Measurements from ENCODE around the gene S1PR4.

The S1PR4 gene, protein sequence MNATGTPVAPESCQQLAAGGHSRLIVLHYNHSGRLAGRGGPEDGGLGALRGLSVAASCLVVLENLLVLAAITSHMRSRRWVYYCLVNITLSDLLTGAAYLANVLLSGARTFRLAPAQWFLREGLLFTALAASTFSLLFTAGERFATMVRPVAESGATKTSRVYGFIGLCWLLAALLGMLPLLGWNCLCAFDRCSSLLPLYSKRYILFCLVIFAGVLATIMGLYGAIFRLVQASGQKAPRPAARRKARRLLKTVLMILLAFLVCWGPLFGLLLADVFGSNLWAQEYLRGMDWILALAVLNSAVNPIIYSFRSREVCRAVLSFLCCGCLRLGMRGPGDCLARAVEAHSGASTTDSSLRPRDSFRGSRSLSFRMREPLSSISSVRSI

DNA sequence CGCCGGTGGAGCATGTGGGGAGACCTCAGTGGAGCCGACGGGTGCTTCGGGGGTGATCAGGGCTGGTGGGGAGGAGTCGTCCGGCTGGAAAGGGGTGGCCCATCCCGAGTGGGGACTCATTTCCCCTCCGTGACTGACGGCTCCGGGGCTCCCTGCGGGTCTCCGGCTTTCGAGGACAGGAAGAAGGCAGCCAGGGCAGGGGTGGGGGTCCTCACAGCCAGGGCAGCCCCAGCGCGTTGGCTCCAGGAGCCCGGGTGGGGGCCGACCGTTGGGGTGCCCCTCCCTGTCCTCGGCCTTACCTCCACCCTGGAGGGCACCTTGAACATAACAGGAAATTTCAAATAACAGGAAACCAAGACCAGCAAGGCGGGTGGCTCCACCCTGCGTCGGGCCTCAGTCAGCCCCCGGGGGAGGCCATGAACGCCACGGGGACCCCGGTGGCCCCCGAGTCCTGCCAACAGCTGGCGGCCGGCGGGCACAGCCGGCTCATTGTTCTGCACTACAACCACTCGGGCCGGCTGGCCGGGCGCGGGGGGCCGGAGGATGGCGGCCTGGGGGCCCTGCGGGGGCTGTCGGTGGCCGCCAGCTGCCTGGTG lies at the start of gene S1PR4:
Gene S1PR4, plus strand, starts transcription at position 393 of the 596 bp plus-strand sequence. Its CDS starts 24 bp downstream, at position 417.
- in situ Hi-C loops (cut with HindIII; ENCODE audit: low sequenced_read_pairs), result no loop called here

DNA sequence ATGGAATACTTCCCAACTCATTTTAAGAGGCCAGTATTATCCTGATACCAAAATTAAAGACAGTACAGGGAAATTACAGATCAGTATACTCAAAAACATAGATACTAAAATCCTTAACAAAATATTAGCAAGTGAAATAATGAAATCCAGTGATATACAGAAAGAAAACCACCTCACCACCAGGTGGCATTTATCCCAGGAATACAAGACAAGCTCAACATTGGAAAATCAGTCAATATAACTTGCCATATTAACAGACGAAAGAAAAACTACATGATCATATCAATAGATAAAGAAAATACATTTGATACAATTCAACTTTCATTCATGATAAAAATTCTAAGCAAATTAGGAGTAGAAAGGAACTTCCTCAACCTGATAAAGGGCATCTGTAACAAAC lies 49.5 kb upstream of the S1PR4 start:
- in situ Hi-C loops (cut with HindIII; ENCODE audit: low sequenced_read_pairs), result no loop called here

DNA sequence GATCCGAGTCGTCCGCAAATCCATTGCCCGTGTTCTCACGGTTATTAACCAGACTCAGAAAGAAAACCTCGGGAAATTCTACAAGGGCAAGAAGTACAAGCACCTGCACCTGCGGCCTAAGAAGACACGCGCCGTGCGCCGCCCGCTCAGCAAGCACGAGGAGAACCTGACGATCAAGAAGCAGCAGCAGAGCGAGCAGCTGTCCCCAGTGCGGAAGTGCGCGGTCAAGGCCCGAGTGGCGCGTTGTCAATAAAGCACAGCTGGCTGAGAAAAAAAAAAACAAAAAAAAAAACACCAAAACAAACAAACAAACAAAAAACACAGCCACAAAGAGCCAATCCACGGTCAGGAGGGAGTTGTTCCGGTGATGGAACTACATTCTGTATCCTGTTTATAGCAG lies 47.4 kb upstream of the S1PR4 start:
- in situ Hi-C loops (cut with HindIII; ENCODE audit: low sequenced_read_pairs), result no loop called here

DNA sequence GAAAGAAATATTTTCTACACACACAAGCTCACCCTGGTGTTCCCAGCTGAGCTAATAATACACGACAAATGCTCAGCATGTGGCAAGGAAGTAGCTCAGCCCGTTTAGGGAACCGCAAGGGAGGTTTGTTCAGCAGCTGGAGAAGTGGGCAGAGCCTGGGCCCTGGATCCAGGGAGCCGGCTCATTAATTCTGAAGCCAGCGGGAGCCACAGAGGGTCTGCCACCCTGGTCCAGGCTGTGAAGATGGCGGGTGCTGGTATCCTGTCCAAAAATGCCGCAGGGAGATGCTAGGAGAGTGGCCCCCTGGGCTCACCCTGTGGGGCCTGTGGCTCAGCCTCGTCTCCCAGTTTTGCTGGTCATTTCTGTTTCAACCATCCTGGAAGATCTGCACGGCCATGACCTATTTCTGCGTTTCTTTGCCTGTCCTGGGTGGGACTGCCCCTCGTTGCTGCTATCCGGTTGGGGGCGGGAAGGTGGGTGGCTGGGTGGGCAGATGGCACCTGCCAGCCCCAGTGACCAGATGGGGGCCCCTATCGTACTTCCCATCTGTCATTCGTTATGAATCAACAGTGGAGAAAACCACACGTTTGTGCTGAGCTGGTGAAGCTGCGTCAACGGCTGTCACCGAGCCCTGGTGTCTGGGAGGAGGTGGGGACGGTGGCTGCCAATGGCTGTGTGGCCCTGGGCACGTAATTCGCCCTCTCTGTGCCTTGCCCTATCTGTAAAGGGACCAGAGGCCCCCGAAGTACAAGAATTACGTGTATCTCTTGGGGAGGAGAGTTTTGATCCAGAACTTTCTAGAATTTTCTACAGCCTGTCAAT lies 45.4 kb upstream of the S1PR4 start:
- in situ Hi-C loops (cut with HindIII; ENCODE audit: low sequenced_read_pairs), result no loop called here

DNA sequence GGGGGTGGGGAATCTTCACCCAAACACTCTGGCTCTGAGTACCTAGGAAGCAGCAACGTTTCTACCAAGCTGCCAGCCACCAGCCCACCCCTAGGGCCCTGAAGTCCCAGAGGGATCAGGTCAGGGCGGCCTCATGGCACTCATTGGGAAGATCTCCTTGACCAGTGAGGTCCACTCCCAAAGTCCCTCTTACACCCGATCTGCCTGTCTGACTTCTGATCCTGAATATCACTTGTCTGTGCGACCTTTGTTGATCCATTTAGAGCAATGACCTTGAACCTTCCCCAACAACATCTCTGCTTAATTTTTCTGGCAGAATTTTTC lies 44.8 kb upstream of the S1PR4 start:
- in situ Hi-C loops (cut with HindIII; ENCODE audit: low sequenced_read_pairs), result no loop called here

DNA sequence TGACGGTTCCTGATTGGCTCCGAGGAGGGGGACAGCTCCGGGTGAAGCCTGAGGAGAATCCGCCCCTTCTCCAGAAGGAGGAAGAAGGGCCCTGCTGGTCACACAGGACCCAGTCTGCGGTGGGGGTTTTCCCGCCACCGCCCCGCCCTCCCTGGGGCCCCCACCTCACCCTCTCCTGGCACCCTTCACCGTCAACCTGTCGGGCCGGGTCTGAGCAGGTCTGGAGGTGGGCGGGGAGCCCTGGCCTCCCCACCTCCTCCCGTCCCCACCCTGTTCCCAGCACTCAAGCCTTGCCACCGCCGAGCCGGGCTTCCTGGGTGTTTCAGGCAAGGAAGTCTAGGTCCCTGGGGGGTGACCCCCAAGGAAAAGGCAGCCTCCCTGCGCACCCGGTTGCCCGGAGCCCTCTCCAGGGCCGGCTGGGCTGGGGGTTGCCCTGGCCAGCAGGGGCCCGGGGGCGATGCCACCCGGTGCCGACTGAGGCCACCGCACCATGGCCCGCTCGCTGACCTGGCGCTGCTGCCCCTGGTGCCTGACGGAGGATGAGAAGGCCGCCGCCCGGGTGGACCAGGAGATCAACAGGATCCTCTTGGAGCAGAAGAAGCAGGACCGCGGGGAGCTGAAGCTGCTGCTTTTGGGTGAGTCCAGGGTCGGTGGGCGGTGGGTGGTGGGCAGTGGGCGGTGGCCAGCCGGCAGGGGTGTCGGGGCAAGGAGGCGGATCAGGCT lies 42.4 kb upstream of the S1PR4 start, which contains the start of gene GNA15:
Gene GNA15, plus strand, starts transcription at position 73 of the 723 bp plus-strand sequence. Its CDS starts 418 bp downstream, at position 491.
- in situ Hi-C loops (cut with HindIII; ENCODE audit: low sequenced_read_pairs), result no loop called here

DNA sequence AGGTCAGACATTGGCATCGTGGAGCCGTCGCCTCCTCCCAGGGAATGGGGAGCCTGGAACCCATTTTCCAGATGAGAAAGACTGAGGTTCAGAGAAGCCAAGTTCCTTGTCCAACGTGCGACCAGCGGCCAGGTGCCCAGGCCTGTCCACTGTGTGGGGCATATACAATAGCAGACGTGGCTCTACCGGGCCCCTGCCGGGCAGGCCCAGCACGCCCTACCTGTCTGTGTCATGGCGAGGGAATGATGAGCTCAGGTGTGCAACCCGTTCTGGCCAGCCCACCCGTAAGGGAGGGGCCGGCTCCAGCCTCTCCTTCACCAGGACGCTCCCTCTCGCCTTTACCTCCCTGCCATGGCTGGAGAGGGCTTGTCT lies 41.9 kb upstream of the S1PR4 start:
- in situ Hi-C loops (cut with HindIII; ENCODE audit: low sequenced_read_pairs), result no loop called here

DNA sequence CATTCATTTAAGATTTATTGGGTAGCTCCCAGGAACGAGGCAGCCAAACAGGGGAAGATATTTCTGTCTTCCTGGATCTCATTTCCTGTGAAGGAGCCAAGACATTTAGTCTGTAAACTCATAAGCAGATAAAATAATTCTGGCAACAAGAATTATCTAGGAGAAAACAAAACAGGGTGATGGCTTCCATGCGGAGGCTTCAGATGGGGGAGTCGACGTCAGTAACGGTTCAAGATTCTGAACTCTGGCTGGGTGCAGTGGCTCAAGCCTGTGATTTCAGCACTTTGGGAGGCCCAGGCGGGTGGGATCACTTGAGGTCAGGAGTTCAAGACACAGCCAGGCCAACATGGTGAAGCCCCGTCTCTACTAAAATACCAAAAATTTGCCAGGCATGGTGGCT lies 41.5 kb upstream of the S1PR4 start:
- in situ Hi-C loops (cut with HindIII; ENCODE audit: low sequenced_read_pairs), result no loop called here

DNA sequence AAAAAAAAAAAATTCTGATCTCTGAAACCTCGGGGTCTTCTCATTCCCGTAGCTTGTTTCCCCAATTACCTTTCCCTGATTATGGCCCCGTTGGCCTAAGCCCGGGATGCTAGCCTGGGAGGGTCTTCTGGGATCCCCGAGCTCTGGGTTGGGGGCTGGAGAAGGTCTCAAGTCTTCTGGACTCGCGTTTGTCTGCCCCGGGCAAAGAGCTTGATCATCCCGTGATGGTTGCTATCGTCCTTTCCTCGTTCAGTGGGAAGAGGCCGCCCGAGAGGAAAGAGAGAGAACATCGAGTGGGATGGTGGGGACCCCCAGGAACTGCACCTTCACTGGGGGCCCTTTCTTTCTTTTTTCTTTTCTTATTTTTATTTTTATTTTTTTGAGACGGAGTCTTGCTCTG lies 40.3 kb upstream of the S1PR4 start:
- in situ Hi-C loops (cut with HindIII; ENCODE audit: low sequenced_read_pairs), result no loop called here

DNA sequence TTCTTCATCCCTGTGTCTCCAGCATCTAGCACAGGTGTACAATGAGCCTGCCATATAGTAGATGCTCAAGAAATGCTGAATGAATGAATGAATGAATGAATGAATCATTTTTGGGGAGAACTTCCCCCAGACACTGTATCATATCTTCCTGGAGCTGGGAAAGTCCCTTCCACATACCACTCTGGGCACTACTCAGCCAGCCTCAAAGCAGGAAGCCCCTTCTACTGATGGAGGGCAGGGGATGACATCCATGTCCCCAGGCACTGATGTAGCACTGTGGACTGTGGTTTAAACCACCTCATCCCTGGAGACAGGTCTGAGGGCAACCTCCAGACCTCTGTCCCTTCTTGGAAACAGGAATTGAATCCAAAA lies 37.9 kb upstream of the S1PR4 start:
- in situ Hi-C loops (cut with HindIII; ENCODE audit: low sequenced_read_pairs), result no loop called here

DNA sequence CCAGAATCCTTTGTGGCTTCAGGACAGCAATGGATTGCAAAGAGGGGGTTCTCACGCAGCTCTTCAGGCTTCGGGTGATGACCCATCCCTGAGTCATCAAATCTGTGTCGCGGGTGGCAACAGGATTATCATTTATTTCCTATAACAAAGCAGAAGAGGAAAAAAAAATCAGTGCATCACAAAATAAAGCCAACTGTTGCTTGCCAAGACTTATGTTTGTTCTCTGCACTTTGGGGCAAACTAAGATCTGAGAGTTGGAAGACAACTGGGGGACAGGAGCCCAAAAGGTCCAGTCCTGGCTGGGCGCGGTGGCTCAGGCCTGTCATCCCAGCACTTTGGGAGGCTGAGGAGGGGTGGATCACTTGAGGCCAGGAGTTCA lies 36.3 kb upstream of the S1PR4 start:
- in situ Hi-C loops (cut with HindIII; ENCODE audit: low sequenced_read_pairs), result no loop called here

DNA sequence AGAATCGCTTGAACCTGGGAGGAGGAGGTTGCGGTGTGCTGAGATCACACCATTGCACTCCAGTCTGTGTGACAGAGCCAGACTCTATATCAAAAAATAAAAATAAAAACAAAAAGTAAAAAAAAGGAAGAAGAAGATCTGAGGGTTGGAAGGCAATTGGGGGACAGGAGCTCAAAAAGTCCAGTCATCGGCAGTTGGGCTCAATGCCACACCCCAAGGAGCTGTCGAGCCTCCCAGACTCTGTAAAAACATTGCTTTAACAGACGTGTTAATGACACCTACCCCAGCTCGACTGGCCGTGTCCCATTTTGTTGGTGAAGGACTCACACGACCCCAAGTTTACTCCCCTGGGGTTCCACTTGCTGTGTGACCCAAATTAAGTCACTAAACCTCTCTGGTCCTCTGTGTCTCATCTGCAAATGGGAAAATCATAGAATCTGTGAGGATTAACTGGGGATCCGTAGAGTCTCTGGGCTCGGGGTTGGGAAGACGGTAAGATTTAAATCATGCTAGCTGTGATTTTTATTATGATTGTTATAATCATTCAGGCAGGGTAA lies 35.7 kb upstream of the S1PR4 start:
- in situ Hi-C loops (cut with HindIII; ENCODE audit: low sequenced_read_pairs), result no loop called here

DNA sequence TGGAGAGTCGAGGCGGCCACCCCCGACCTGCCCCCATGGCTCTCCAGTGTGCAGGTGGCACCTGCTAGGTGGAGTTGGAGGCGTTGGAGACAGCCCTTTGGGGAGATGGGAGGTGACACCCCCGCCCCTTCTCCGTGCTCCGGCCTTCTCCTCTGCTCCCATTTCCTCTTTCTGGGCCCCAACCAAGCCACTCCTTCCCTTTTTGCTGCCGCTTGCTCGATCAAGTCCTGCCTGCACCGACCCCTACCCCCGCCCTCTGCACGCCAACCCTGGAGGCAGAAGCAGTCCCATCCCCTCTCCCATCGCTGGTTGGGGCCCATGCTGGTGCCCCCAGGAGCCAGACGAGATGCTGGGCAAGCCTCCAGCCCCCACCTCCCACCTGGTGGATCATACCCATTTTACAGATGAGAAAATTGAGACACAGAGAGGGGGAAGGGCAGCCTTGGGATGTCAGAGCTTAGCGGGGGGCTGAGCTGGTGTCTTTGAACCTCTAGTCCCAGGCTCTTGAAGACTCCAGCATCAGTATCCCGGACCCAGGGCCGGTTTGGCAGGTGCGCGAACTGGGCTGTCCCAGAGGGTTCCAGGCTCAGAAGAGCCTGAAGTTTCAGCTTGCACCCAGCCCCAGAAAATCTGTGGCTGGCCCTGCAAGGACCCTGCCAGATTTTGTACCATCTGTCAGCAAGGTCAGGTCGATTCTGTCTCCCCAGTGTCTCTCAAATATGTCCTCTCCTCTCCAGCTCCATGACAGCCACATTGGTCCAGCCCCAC lies 32.5 kb upstream of the S1PR4 start:
- in situ Hi-C loops (cut with HindIII; ENCODE audit: low sequenced_read_pairs), result no loop called here

DNA sequence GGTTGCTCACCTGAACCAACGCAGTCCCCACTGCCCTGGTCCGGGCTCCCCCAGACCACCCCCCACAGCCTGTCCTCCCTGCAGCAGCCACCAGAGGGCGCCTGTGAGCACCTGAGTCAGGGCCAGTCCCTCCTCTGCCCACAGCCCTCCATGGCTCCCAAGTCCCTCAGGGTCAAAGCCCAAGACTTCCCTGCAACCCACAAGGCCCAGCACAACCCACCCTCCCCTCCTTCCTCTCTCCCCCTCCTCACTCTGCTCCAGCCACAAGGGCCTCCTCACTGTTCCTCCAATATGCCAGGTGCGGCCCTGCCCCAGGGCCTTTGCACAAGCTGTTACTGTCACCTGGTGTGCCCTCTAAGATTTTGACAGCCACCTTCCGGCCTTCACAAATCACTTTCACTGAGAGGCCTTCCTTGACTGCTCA lies 31.9 kb upstream of the S1PR4 start:
- in situ Hi-C loops (cut with HindIII; ENCODE audit: low sequenced_read_pairs), result no loop called here

DNA sequence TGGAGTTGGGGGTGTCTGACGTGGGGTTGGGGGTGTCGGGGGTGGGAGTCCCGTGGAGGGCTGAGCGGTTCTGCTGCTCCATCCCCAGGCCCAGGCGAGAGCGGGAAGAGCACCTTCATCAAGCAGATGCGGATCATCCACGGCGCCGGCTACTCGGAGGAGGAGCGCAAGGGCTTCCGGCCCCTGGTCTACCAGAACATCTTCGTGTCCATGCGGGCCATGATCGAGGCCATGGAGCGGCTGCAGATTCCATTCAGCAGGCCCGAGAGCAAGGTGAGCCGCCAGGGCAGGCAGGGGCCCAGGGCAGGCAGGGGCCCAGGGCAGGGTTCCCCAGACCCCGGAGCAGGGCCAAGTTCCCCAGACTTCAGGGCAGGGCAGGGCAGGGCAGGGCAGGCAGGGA lies 30.1 kb upstream of the S1PR4 start:
- in situ Hi-C loops (cut with HindIII; ENCODE audit: low sequenced_read_pairs), result no loop called here

DNA sequence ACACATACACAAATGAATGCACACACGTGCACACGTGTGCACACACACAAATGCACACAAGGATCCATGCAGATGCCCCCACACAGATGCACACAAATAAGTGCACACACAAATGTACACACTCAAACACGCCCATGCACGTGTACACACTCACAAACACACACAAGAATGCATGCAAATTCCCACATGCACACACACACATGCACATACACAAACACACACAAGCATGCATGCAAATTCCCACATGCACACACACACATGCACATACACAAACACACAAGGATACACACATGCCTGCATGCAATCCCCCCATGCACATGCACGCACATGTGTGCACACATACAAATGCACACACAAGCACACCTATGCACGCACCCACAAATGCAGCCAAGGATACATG lies 29.5 kb upstream of the S1PR4 start:
- in situ Hi-C loops (cut with HindIII; ENCODE audit: low sequenced_read_pairs), result no loop called here

DNA sequence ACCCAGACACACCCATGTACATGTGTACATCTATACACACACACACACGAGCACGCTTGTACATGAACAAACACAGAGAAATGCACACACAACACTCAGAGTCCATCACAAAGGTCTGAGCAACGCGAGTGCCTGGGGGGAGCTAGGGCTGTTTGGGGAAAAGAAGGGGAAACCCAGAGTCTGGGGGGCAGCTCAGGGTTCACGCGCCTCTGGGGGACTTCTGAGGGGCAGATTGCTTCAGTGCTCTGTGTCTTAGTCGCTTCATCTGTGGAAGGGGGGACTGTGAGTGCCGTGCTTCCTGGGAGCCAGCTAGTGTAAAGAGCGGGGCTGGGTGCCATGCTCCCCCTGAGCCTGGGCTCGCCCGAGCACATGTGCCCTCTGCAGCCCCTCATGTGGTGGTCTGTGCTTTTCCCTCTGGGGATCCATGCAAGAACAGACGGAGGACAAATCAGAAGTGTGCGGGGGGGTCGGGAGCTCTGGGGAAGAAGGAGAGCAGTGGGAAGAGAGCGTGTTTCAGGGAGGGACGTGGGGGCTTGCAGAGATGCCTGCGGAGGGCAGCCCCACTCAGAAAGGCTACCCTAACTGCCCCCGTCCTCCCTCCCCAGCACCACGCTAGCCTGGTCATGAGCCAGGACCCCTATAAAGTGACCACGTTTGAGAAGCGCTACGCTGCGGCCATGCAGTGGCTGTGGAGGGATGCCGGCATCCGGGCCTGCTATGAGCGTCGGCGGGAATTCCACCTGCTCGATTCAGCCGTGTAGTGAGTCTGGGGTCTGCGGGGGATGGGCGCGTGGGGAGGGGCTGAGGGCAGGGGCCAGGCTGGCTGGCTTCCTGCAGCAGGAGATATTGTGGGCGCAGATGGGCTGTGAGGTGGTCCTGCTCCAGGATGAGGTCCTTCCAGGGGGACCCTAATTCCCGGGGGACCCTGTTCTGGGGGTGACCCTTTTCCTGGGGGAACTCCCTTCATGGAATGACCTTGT lies 28.8 kb upstream of the S1PR4 start:
- in situ Hi-C loops (cut with HindIII; ENCODE audit: low sequenced_read_pairs), result no loop called here

DNA sequence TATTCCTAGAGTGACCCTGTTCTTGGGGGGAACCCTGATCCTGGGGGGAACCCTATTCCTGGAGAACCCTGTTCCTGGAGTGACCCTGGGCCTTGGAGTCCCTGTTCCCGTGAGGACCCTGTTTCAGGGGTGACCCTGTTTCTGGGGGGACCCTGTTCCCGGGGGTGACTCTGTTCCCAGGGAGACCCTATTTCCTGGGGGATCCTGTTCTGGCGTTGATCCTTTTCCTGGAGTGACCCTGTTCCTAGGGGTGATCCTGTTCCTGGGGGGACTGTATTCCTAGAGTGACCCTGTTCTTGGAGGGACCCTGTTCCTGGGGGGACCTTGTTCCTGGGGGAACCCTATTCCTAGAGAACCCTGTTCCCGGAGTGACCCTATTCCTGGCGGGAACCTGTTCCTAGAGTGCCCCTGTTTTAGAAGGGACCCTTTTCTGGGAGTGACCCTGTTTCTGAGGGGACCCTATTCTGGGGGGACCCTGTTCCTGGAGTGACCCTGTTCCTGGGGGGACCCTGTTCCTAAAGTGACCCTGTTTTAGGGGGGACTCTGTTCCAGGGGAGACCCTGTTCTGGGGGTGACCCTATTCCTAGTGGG lies 27.7 kb upstream of the S1PR4 start:
- in situ Hi-C loops (cut with HindIII; ENCODE audit: low sequenced_read_pairs), result no loop called here
